K562 (cell line): ENCODE results near the gene LPIN1. TPM values are rescaled to one million over a fixed set of nuclear protein-coding genes. Genes with fewer than 3 reads are reported as not detected.

Experiments
- CAMTA2 ChIP-seq: fragments of 250-450 bp; sonication (Bioruptor Pico); conservative IDR thresholded peaks from 2 replicates; pipeline ENCODE4 v1.5.1; 2022
- HINFP ChIP-seq: fragments of 450-650 bp; conservative IDR thresholded peaks from 2 replicates; pipeline ENCODE4 v1.6.1; 2016; ENCODE audit warnings: missing genetic modification characterization, low read depth, mild to moderate bottlenecking, control low read depth, missing compliant biosample characterization
- STAT6 ChIP-seq: sonication (generic); formaldehyde crosslinking; IDR thresholded peaks from 2 replicates; pipeline ENCODE4 v1.8.1; 2023; ENCODE audit warnings: mild to moderate bottlenecking, missing genetic modification reagents
- ZFPM2 ChIP-seq: fragments of 250-450 bp; sonication (Bioruptor Pico); IDR thresholded peaks from 2 replicates; pipeline ENCODE4 v1.5.1; 2022; ENCODE audit warnings: mild to moderate bottlenecking
- polyA plus RNA-seq, 8 experiments: library from polyadenylated mRNA; depleted of rRNA in 4 of 8; stranded (reverse) in 5 of 8; unstranded in 3 of 8; fragments of >200 nt; fragmentation: Nextera tagmentation in 2 of 8; fragmentation: Illumina TruSeq in 1 of 8; extraction: Ambion mirVana in 2 of 8; extraction: Trizol in 1 of 8; gene quantifications; 2 replicates each; pipeline versions ENCODE4 v1.2.1 to v1.2.3, GENCODE V29; 2011 to 2014; ENCODE audit warnings: inconsistent platforms in 1 of 8, missing spikeins in 1 of 8
- total RNA-seq, 7 experiments: library from RNA; depleted of rRNA in 6 of 7; stranded (reverse); fragments of >200 nt in 6 of 7; fragmentation: Illumina TruSeq in 2 of 7; extraction: Trizol in 2 of 7; gene quantifications; 2 replicates each; pipeline versions ENCODE4 v1.2.1 to v1.2.3, GENCODE V29; 2011 to 2021; ENCODE audit warnings: low replicate concordance in 1 of 7

LPIN1 gene
- total and polyA plus RNA-seq, 9 of the 15 experiments (the other 6 are each of a cell fraction or from before 2014, with no cell fraction given) = 9.2 to 84.0 (median 27.8) TPM

GRCh38 chr2:11829324-11829946 lies 83.0 kb downstream of the LPIN1 start (continued):
- TF ChIP-seq STAT6 (CRISPR knock-in tag) = no peak
- TF ChIP-seq ZFPM2 = no peak
- no peak for TF ChIP-seq HINFP (tag)
- TF ChIP-seq CAMTA2 = no peak
- TF ChIP-seq, all 486 proteins: peak for 25
